ENCODE data around the gene ZYG11B.

DNA sequence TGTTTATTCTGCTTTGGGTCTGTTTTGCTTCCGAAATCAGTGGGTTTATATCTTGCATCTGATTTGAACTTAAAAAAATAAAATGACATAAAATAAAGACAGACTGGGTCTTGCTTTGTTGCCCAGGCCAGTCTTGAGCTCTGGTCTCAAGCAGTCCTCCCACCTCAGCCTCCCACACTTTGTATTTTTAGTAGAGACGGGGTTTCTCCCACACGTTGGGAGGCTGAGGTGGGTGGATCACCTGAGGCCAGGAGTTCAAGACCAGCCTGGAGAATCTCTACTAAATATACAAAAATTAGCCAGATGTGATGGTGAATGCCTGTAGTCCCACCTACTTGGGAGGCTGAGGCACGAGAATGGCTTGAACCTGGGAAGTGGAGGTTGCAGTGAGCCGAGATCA is 122.2 kb downstream of the ZYG11B start:
- TF ChIP-seq, protein P1, sequence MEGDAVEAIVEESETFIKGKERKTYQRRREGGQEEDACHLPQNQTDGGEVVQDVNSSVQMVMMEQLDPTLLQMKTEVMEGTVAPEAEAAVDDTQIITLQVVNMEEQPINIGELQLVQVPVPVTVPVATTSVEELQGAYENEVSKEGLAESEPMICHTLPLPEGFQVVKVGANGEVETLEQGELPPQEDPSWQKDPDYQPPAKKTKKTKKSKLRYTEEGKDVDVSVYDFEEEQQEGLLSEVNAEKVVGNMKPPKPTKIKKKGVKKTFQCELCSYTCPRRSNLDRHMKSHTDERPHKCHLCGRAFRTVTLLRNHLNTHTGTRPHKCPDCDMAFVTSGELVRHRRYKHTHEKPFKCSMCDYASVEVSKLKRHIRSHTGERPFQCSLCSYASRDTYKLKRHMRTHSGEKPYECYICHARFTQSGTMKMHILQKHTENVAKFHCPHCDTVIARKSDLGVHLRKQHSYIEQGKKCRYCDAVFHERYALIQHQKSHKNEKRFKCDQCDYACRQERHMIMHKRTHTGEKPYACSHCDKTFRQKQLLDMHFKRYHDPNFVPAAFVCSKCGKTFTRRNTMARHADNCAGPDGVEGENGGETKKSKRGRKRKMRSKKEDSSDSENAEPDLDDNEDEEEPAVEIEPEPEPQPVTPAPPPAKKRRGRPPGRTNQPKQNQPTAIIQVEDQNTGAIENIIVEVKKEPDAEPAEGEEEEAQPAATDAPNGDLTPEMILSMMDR (IDR thresholded peaks at IDR 0.05): no peak
- no peak for TF ChIP-seq EZH2 (IDR thresholded peaks at IDR 0.05; ENCODE audit: borderline replicate concordance, insufficient read depth, low read depth, low read length, poor library complexity, severe bottlenecking)
